ENCODE results near the gene SF3B1.
"Not testable (repeated sequence)": the region's sequence is repeated elsewhere in the genome, so short reads cannot be mapped to it uniquely, and the experiment has no call there.

The SF3B1 gene, protein sequence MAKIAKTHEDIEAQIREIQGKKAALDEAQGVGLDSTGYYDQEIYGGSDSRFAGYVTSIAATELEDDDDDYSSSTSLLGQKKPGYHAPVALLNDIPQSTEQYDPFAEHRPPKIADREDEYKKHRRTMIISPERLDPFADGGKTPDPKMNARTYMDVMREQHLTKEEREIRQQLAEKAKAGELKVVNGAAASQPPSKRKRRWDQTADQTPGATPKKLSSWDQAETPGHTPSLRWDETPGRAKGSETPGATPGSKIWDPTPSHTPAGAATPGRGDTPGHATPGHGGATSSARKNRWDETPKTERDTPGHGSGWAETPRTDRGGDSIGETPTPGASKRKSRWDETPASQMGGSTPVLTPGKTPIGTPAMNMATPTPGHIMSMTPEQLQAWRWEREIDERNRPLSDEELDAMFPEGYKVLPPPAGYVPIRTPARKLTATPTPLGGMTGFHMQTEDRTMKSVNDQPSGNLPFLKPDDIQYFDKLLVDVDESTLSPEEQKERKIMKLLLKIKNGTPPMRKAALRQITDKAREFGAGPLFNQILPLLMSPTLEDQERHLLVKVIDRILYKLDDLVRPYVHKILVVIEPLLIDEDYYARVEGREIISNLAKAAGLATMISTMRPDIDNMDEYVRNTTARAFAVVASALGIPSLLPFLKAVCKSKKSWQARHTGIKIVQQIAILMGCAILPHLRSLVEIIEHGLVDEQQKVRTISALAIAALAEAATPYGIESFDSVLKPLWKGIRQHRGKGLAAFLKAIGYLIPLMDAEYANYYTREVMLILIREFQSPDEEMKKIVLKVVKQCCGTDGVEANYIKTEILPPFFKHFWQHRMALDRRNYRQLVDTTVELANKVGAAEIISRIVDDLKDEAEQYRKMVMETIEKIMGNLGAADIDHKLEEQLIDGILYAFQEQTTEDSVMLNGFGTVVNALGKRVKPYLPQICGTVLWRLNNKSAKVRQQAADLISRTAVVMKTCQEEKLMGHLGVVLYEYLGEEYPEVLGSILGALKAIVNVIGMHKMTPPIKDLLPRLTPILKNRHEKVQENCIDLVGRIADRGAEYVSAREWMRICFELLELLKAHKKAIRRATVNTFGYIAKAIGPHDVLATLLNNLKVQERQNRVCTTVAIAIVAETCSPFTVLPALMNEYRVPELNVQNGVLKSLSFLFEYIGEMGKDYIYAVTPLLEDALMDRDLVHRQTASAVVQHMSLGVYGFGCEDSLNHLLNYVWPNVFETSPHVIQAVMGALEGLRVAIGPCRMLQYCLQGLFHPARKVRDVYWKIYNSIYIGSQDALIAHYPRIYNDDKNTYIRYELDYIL

DNA sequence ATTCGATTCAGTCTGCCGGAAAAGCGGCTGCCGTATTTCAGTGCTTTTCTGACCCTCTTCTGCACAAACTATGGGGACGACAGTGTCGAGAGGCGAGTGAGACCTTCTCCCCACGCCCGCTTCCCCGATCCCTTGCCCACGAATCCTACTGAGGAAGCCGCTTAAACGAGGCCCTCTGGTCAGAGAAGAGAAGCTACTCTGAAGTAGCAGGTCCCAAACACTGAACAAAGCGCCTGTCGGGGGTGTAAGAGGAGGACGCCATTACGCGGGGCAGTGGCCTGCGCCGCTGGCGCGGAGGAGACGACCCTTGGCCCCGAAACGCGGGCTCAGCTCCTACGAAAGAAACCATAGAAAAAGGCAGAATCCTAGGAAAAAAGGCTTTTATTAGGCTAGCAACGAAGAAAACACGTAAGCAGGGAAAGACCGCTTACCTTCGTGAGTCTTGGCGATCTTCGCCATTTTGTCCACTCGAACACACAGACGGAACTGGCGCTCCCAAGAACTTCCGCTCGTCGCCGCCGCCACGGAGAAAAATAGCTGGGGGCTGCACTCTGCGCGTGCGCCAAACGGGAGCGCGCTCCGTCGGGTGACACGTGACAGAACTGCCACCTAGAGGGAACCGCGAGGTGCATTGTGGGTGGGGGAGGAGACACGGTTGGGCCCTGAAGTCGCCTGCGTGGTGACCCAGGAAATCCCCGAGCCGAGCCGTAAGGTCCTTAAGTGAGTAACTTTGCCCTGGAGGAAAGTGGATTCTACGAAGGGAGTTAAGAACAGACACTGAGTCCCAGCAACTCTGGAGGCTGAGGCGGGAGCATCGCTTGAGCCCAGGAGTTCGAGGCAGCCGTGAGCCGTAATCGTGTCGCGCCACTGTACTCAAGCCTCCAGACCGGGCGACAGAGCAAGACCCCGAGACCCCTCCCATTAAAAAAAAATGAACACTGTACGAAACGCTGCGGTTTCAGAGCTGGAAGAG lies at the start of gene SF3B1:
Gene SF3B1, minus strand, starts transcription at position 488 of the 973 bp plus-strand sequence. Its CDS starts 29 bp downstream, at position 459.
- peaks cover 2% of the 10 kb centered on the region for H3K36me3 Mint-ChIP-seq
- H3K4me3 Mint-ChIP-seq, result peak within 1 kb of the TSS; percentile 97
- no peaks in the 10 kb centered on the region for H3K27me3 Mint-ChIP-seq
- H3K27ac Mint-ChIP-seq, result peak within 1 kb of the TSS; percentile 100
- no peaks in the 10 kb centered on the region for H3K9me3 Mint-ChIP-seq (ENCODE audit: low read depth)
- H3K4me1 Mint-ChIP-seq (ENCODE audit: low read depth), result peaks cover 51% of the 10 kb centered on the region

GRCh38 chr2:197484248-197484647 lies 49.4 kb upstream of the SF3B1 start:
- H3K36me3 Mint-ChIP-seq, result peaks cover 32% of the 10 kb centered on the region
- not testable (repeated sequence) for H3K4me3 Mint-ChIP-seq; H3K9me3 Mint-ChIP-seq (ENCODE audit: low read depth); H3K27me3 Mint-ChIP-seq; H3K4me1 Mint-ChIP-seq (ENCODE audit: low read depth)
- peak overlapping the region; percentile 34 for H3K27ac Mint-ChIP-seq

- H3K27ac Mint-ChIP-seq, result no peak overlapping the region
- no peaks in the 10 kb centered on the region for H3K27me3 Mint-ChIP-seq
- H3K4me3 Mint-ChIP-seq, result no peak overlapping the region
- peaks cover 30% of the 10 kb centered on the region for H3K36me3 Mint-ChIP-seq
- H3K9me3 Mint-ChIP-seq (ENCODE audit: low read depth), result no peaks in the 10 kb centered on the region
- peaks cover 2% of the 10 kb centered on the region for H3K4me1 Mint-ChIP-seq (ENCODE audit: low read depth)
Measured at GRCh38 chr2:197480165-197481036, 45.6 kb upstream of the SF3B1 start.

GRCh38 chr2:197477797-197478196 lies 43.0 kb upstream of the SF3B1 start:
- H3K27me3 Mint-ChIP-seq, result no peaks in the 10 kb centered on the region
- H3K4me1 Mint-ChIP-seq (ENCODE audit: low read depth), result peaks cover 2% of the 10 kb centered on the region
- H3K4me3 Mint-ChIP-seq, result no peak overlapping the region
- H3K27ac Mint-ChIP-seq, result no peak overlapping the region
- peaks cover 25% of the 10 kb centered on the region for H3K36me3 Mint-ChIP-seq
- no peaks in the 10 kb centered on the region for H3K9me3 Mint-ChIP-seq (ENCODE audit: low read depth)

- Mint-ChIP-seq H3K27me3 (no peaks in the 10 kb centered on the region), H3K4me1 (ENCODE audit: low read depth) (peaks cover 3% of the 10 kb centered on the region), H3K4me3 (no peak overlapping the region), H3K9me3 (ENCODE audit: low read depth) (no peaks in the 10 kb centered on the region), H3K27ac (no peak overlapping the region), H3K36me3 (peaks cover 6% of the 10 kb centered on the region)
Measured at GRCh38 chr2:197472166-197472565, 37.3 kb upstream of the SF3B1 start.

GRCh38 chr2:197464175-197464574 lies 29.3 kb upstream of the SF3B1 start:
- H3K4me1 Mint-ChIP-seq (ENCODE audit: low read depth), result peaks cover 16% of the 10 kb centered on the region
- H3K27ac Mint-ChIP-seq, result peak overlapping the region; percentile 22
- peaks cover 3% of the 10 kb centered on the region for H3K36me3 Mint-ChIP-seq
- no peak overlapping the region for H3K4me3 Mint-ChIP-seq
- H3K9me3 Mint-ChIP-seq (ENCODE audit: low read depth), result no peaks in the 10 kb centered on the region
- no peaks in the 10 kb centered on the region for H3K27me3 Mint-ChIP-seq

- Mint-ChIP-seq H3K4me3 (no peak overlapping the region), H3K4me1 (ENCODE audit: low read depth) (peaks cover 31% of the 10 kb centered on the region), H3K27me3 (no peaks in the 10 kb centered on the region), H3K27ac (no peak overlapping the region), H3K9me3 (ENCODE audit: low read depth) (no peaks in the 10 kb centered on the region), H3K36me3 (peaks cover 2% of the 10 kb centered on the region)
Measured at GRCh38 chr2:197461057-197461456, 26.2 kb upstream of the SF3B1 start.

DNA sequence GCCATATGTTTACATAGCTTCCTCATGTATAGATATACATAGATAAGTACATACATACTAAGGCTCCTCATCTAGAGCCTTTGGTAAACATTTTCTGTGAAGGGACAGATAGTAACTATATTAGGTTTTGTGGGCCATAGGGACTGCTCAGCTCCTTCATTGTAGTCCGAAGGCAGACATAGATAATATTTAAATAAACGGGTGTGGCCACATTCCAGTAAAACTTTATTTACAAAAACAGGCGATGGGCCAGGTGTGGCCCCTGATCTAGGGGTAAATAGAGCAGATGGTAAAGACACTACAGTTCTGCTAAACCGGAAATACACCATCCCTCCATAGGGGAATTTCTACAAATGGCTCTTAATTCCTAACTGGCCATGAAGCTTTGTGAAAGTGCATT lies 25.8 kb upstream of the SF3B1 start:
- H3K9me3 Mint-ChIP-seq (ENCODE audit: low read depth), result no peaks in the 10 kb centered on the region
- no peaks in the 10 kb centered on the region for H3K27me3 Mint-ChIP-seq
- H3K4me1 Mint-ChIP-seq (ENCODE audit: low read depth), result peaks cover 33% of the 10 kb centered on the region
- H3K27ac Mint-ChIP-seq, result no peak overlapping the region
- peaks cover 2% of the 10 kb centered on the region for H3K36me3 Mint-ChIP-seq
- H3K4me3 Mint-ChIP-seq, result no peak overlapping the region

GRCh38 chr2:197455428-197455827 lies 20.6 kb upstream of the SF3B1 start:
- peak overlapping the region; percentile 73 for H3K27ac Mint-ChIP-seq
- H3K36me3 Mint-ChIP-seq, result peaks cover 4% of the 10 kb centered on the region
- H3K27me3 Mint-ChIP-seq, result no peaks in the 10 kb centered on the region
- no peaks in the 10 kb centered on the region for H3K9me3 Mint-ChIP-seq (ENCODE audit: low read depth)
- H3K4me3 Mint-ChIP-seq, result peak overlapping the region; percentile 70
- H3K4me1 Mint-ChIP-seq (ENCODE audit: low read depth), result peaks cover 58% of the 10 kb centered on the region

DNA sequence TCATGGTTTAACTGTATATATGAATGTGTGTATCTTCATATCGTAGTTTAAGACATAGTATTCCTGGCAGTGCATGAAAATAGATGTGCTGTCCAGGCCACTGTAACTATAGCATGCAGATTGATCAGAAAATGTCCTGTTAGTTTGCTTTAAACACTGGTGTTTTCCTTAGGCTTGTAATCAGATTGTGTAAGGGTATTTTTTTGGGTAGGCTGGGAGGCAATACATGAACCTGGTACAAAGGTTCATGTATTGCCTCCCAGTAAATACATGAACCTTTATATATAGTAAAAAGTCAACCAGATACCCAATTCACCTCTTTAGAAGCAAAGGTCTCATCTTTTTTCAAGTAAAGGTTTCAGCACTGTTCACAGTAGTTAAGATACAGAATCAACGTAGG lies 20.1 kb upstream of the SF3B1 start:
- H3K27me3 Mint-ChIP-seq, result no peaks in the 10 kb centered on the region
- H3K9me3 Mint-ChIP-seq (ENCODE audit: low read depth), result no peaks in the 10 kb centered on the region
- H3K4me3 Mint-ChIP-seq, result peak overlapping the region; percentile 98
- H3K36me3 Mint-ChIP-seq, result peaks cover 4% of the 10 kb centered on the region
- peak overlapping the region; percentile 100 for H3K27ac Mint-ChIP-seq
- H3K4me1 Mint-ChIP-seq (ENCODE audit: low read depth), result peaks cover 58% of the 10 kb centered on the region

DNA sequence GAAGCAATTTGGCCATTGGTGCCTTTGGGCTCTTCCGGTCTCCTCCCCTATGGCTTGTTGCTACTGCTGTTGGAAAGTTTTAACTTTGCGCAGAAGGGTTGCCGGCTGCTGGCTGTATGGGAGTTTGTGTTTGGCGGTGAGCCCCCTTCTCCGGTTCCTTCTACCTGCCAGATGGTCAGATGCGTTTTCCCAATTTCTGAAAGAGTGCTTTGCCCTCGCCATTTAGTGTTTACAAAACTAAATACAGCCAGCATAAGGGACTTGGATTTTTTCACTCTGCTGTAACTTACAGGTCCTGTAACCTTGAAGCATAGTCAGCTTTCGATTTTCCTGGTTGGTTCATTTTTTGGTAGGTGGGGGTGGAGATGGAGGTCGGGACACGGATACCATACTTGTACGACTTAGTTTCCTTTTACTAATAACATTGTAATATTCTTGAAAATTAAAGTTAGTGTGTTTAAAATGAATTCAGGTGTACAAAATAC lies 19.1 kb upstream of the SF3B1 start:
- Mint-ChIP-seq H3K9me3 (ENCODE audit: low read depth) (no peaks in the 10 kb centered on the region), H3K4me3 (peak overlapping the region; percentile 98), H3K27ac (peak overlapping the region; percentile 100), H3K36me3 (peaks cover 4% of the 10 kb centered on the region), H3K27me3 (no peaks in the 10 kb centered on the region), H3K4me1 (ENCODE audit: low read depth) (peaks cover 49% of the 10 kb centered on the region)

DNA sequence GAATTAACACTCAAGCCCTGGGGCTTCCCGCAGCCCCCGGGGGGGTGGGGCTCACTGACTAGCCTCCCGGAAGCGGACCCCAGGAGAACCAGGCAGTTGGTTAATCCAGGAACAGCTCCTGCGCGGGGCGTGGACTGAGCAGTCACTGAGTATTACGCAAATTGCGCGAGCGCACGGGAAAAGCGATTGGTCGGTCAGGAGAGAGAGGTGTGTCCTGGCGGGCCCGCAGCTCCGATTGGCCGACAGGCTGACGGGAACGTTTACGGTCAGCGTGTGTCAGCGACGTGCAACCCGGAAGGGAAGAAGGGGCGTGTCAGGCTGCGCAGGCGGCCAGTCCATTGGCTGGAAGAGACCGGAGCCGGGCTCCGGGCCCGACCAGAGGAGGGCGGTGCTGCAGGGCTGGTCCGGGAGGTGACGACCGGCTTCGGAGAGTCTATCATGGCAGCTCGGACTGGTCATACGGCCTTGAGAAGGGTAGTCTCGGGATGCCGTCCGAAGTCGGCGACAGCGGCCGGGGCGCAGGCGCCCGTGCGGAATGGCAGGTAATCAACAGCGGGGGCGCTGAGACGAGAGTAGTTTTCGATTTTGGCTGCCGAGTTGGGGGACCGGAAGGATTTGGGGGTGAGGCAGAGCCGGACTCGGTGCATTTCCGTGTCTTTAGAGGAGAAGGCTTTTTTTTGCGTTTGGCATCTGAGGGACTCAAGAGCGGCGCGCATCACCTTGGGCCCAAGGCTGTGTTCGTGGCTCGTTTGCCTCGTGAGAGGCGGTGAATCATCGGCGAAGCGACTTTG lies 18.5 kb upstream of the SF3B1 start, which contains the start of gene COQ10B:
Gene COQ10B, plus strand, starts transcription at position 430 of the 791 bp plus-strand sequence. Its CDS starts 9 bp downstream, at position 439.
- H3K27me3 Mint-ChIP-seq, result no peaks in the 10 kb centered on the region
- peaks cover 45% of the 10 kb centered on the region for H3K4me1 Mint-ChIP-seq (ENCODE audit: low read depth)
- no peaks in the 10 kb centered on the region for H3K9me3 Mint-ChIP-seq (ENCODE audit: low read depth)
- peak within 1 kb of the TSS; percentile 98 for H3K4me3 Mint-ChIP-seq
- peaks cover 3% of the 10 kb centered on the region for H3K36me3 Mint-ChIP-seq
- peak within 1 kb of the TSS; percentile 100 for H3K27ac Mint-ChIP-seq

Data from activated naive CD8-positive, alpha-beta T cell (primary cell).